Astrocyte of the spinal cord (primary cell): ENCODE measurements around the gene PKN2.

ENCODE experiments used
- DNase-seq: peaks from one replicate; pipeline ENCODE4 v3.0.0; 2011; ENCODE audit warnings: low read depth, low spot score
- H3K4me3 ChIP-seq: 2 replicates; pipeline ENCODE4 v1.5.1; 2011; ENCODE audit warnings: low read depth, mild to moderate bottlenecking, low read length, moderate library complexity
- in situ Hi-C: cut with HindIII; loops from 2 replicates; pipeline ENCODE4 v1.10.0; 2017; ENCODE audit warnings: low sequenced_read_pairs
- TF ChIP-seq, protein P1 (sequence below): IDR thresholded peaks from 2 replicates; pipeline ENCODE4 v1.5.1; 2012; ENCODE audit warnings: low read depth, mild to moderate bottlenecking, low read length, inconsistent platforms

The PKN2 gene

DNA sequence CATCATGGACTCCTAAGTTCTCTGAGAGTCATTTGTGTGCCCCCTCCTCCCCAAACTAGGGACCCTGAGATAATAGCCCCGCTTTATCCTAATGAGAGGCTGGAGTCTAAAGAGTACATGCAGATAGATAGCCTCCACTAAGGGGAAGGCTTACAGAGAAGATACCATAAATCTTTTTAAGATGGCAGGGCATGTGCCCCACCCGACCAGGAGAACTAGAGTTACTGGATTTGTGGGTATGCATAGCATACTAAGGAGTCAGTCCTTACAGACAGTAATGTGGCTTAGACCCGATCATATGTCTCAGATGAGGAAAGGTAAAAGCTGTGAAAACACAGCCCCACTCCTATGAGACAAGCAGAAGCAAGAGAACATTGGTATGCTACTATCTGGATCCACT is 25.7 kb upstream of the PKN2 start:
- TF ChIP-seq, protein P1, sequence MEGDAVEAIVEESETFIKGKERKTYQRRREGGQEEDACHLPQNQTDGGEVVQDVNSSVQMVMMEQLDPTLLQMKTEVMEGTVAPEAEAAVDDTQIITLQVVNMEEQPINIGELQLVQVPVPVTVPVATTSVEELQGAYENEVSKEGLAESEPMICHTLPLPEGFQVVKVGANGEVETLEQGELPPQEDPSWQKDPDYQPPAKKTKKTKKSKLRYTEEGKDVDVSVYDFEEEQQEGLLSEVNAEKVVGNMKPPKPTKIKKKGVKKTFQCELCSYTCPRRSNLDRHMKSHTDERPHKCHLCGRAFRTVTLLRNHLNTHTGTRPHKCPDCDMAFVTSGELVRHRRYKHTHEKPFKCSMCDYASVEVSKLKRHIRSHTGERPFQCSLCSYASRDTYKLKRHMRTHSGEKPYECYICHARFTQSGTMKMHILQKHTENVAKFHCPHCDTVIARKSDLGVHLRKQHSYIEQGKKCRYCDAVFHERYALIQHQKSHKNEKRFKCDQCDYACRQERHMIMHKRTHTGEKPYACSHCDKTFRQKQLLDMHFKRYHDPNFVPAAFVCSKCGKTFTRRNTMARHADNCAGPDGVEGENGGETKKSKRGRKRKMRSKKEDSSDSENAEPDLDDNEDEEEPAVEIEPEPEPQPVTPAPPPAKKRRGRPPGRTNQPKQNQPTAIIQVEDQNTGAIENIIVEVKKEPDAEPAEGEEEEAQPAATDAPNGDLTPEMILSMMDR = no peak
- in situ Hi-C loops = no loop called here
- H3K4me3 ChIP-seq = no peak overlapping the region
- DNase-seq = no peak

DNA sequence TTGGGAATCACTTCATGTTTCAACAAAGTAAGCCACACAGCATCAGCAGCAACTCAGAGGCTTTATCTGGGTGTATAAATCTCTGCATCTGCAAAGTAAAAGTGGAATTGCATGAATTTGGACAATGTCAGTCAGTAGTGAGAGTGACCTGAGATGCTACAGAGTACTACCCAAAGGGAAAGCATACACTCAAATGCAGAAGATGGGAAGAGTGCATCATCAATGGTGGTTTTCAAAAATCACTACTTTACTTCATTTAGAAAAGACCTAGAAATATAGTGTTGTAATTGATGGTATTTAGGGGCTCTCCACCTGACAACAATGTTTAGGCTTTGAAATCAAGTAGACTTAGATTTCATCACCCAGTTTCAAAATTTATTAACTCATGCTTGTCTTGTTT is 24.5 kb upstream of the PKN2 start:
- in situ Hi-C loops = no loop called here
- TF ChIP-seq, protein P1 = no peak
- no peak overlapping the region for H3K4me3 ChIP-seq
- no peak for DNase-seq

DNA sequence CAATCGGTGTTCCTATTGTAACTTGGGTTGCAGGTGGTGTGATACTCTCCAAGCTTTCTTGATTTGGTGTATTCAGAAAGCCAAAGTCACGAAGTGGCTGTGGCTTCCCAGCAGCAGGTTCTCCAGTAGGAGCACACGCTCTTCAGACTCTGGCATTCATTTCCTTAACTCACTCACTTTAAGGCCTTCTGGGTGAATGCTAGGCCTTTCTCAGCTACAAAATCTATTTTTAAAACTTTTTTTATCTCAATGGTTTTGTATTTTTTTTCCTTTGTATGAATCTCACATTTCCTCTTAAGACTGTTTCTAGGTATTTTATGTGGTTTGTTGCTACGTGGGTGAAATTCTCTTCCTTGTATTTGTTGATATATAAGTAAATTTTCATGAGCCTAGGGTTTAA is 22.9 kb upstream of the PKN2 start:
- DNase-seq = no peak
- TF ChIP-seq, protein P1 = no peak
- H3K4me3 ChIP-seq = no peak overlapping the region
- in situ Hi-C loops = no loop called here

DNA sequence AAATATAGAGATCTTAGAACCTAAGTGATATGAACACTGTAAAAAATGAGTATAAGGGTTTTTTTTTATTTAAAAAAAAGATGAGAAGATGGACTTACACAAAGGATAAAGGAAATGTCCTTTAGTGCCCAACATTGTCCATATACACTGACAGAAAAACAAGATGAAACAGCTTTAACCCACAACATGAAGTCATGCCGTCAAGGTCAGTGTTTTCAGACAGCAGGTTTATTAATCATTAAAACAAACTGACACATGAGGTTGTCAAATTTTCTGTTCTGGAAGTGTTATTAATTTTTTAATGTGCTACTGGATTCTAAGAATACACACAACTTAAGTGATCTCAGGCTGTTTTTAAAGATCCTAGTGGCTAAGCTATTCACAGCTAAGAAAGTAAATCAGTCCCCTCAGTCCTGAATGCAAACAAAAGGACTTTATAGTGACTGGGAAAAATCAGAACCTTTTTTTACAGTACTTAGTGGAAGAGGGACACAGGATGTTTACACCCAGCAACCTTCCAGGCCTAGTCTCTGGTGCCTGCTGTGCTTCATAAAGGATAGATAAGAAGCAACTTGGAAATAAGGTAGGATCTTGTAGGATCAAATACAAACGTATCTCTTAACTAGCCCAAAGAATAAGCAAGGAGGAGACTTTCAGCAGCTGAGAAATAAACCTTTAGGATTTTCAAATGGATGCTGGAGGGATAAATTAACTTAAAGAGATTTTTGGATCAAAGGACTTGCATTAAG is 21.9 kb upstream of the PKN2 start:
- in situ Hi-C loops = no loop called here
- no peak for DNase-seq
- TF ChIP-seq, protein P1 = no peak
- no peak overlapping the region for H3K4me3 ChIP-seq

DNA sequence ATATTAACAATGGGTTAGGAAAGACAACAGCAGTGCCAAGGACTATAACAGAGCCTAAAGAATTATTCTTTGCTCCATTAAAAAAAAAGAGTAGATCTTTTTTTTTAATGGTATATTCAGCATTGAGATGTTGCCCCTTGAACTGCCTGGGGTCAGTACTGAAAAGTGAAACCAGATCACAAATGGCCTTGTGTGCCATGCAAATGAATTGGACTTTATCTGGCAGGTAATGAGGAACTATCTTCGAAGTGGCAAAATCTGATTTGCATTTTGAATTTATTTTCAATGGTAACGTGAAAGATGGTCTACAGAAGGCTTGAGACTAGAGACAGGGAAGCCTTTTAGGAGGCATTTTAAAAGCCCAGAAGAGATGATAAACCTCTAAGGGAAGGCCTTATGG is 21.4 kb upstream of the PKN2 start:
- in situ Hi-C loops = no loop called here
- no peak for DNase-seq
- TF ChIP-seq, protein P1 = no peak
- no peak overlapping the region for H3K4me3 ChIP-seq

DNA sequence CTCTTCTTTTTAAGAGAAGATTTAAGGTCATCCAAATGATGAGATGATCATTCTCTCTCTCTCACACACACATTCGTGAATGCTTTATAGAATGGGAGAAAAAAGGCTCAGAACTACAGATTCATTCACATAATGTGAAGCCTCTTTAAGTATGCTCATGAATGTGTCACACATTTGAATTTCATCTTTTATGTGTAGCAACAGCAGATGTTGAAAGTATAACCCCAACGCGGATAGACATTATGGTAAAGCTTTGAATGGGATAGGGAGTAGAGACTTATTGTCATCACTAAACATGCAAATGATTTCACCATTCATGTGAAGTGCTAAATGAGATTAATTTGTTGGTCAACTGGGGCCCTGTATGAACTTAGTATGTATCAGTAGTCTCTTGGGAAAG is 15.7 kb upstream of the PKN2 start:
- no peak for DNase-seq
- in situ Hi-C loops = no loop called here
- no peak overlapping the region for H3K4me3 ChIP-seq
- TF ChIP-seq, protein P1 = no peak
